Osteoblast (primary cell): ENCODE data around the gene FXYD2. TPM values are rescaled to one million over a fixed set of nuclear protein-coding genes. Genes with fewer than 3 reads are reported as not detected.

ENCODE experiments used
- DNase-seq: peaks from one replicate; pipeline ENCODE4 v3.0.0; 2011; ENCODE audit warnings: low spot score, mixed read lengths; ENCODE audit not compliant: insufficient read length; ENCODE audit errors: missing footprints
- H2AFZ ChIP-seq: 2 replicates; pipeline ENCODE4 v1.6.0; 2011; ENCODE audit warnings: mild to moderate bottlenecking, low read length
- H3K27ac ChIP-seq: 2 replicates; pipeline ENCODE4 v1.5.1; 2011; ENCODE audit warnings: mild to moderate bottlenecking, low read depth, low read length, moderate library complexity
- H3K27me3 ChIP-seq: 2 replicates; pipeline ENCODE4 v1.6.0; 2012; ENCODE audit warnings: mild to moderate bottlenecking, control low read depth, inconsistent platforms, low read length, moderate library complexity; ENCODE audit not compliant: insufficient read depth
- H3K36me3 ChIP-seq: 2 replicates; pipeline ENCODE4 v1.5.1; 2011; ENCODE audit warnings: mild to moderate bottlenecking, low read length, control low read depth, moderate library complexity; ENCODE audit not compliant: insufficient read depth
- H3K4me1 ChIP-seq: 2 replicates; pipeline ENCODE4 v1.5.1; 2011; ENCODE audit warnings: mild to moderate bottlenecking, low read length, control low read depth, moderate library complexity; ENCODE audit not compliant: insufficient read depth
- H3K4me2 ChIP-seq: 2 replicates; pipeline ENCODE4 v1.6.0; 2011; ENCODE audit warnings: mild to moderate bottlenecking, low read length; ENCODE audit not compliant: insufficient read depth
- H3K4me3 ChIP-seq: fragments of 200-600 bp; sonication (generic); 3 replicates; pipeline ENCODE4 v1.5.1; 2012; ENCODE audit warnings: mild to moderate bottlenecking, low read length, inconsistent platforms; ENCODE audit not compliant: insufficient read depth
- H3K79me2 ChIP-seq: 2 replicates; pipeline ENCODE4 v1.6.0; 2012; ENCODE audit warnings: mild to moderate bottlenecking, low read length, control low read depth, inconsistent platforms; ENCODE audit not compliant: insufficient read depth
- H3K9me3 ChIP-seq: 2 replicates; pipeline ENCODE4 v1.5.1; 2011; ENCODE audit warnings: low read depth, low read length, control low read depth
- H4K20me1 ChIP-seq: 2 replicates; pipeline ENCODE4 v1.6.0; 2012; ENCODE audit warnings: mild to moderate bottlenecking, low read length, control low read depth; ENCODE audit not compliant: insufficient read depth
- CTCF ChIP-seq: IDR thresholded peaks from 2 replicates; pipeline ENCODE4 v1.5.1; 2011; ENCODE audit warnings: mild to moderate bottlenecking, low read depth, low read length, moderate library complexity; ENCODE audit errors: extremely low read depth
- total RNA-seq: library from RNA; depleted of rRNA; stranded (reverse); fragments of >200 nt; gene quantifications from 2 replicates; pipeline ENCODE4 v1.2.3, GENCODE V29; 2012

The FXYD2 gene
- total RNA-seq, 1 donor: not detected

GRCh38 chr11:117803896-117804295 is 20.6 kb downstream of the FXYD2 start:
- Histone ChIP-seq H3K27ac (no peak overlapping the region), H2AFZ (no peak overlapping the region), H3K79me2 (no peaks in the 10 kb centered on the region), H3K4me1 (no peaks in the 10 kb centered on the region), H3K9me3 (no peaks in the 10 kb centered on the region), H3K4me2 (no peak overlapping the region), H3K36me3 (no peaks in the 10 kb centered on the region), H4K20me1 (no peaks in the 10 kb centered on the region), H3K4me3 (no peak overlapping the region), H3K27me3 (peaks cover 37% of the 10 kb centered on the region)
- no peak for DNase-seq
- no peak for TF ChIP-seq CTCF

- Histone ChIP-seq H4K20me1 (no peaks in the 10 kb centered on the region), H2AFZ (no peak overlapping the region), H3K79me2 (no peaks in the 10 kb centered on the region), H3K4me2 (no peak overlapping the region), H3K27ac (no peak overlapping the region), H3K27me3 (peaks cover 64% of the 10 kb centered on the region), H3K4me1 (no peaks in the 10 kb centered on the region), H3K36me3 (no peaks in the 10 kb centered on the region), H3K9me3 (no peaks in the 10 kb centered on the region), H3K4me3 (no peak overlapping the region)
- no peak for DNase-seq
- no peak for TF ChIP-seq CTCF
Observed at GRCh38 chr11:117799634-117800033, 24.9 kb downstream of the FXYD2 start.

GRCh38 chr11:117796872-117797529 is 27.5 kb downstream of the FXYD2 start, which contains the start of gene DSCAML1:
Gene DSCAML1 (minus strand): TSS chr11:117797216. CDS start chr11:117797079, 137 bp downstream.
- Histone ChIP-seq H3K4me2 (no peak within 1 kb of the TSS), H2AFZ (no peak within 1 kb of the TSS), H3K79me2 (no peaks in the 10 kb centered on the region), H4K20me1 (no peaks in the 10 kb centered on the region), H3K27me3 (peaks cover 60% of the 10 kb centered on the region), H3K9me3 (no peaks in the 10 kb centered on the region), H3K36me3 (no peaks in the 10 kb centered on the region), H3K4me3 (no peak within 1 kb of the TSS), H3K27ac (no peak within 1 kb of the TSS), H3K4me1 (no peaks in the 10 kb centered on the region)
- TF ChIP-seq CTCF: no peak
- DNase-seq: peak; percentile 88

- peaks cover 55% of the 10 kb centered on the region for H3K27me3 ChIP-seq
- H4K20me1 ChIP-seq: no peaks in the 10 kb centered on the region
- no peak overlapping the region for H3K27ac ChIP-seq
- H3K79me2 ChIP-seq: no peaks in the 10 kb centered on the region
- no peak overlapping the region for H2AFZ ChIP-seq
- no peak overlapping the region for H3K4me3 ChIP-seq
- DNase-seq: peak; percentile 76
- no peaks in the 10 kb centered on the region for H3K9me3 ChIP-seq
- TF ChIP-seq CTCF: no peak
- no peaks in the 10 kb centered on the region for H3K36me3 ChIP-seq
- no peak overlapping the region for H3K4me2 ChIP-seq
- no peaks in the 10 kb centered on the region for H3K4me1 ChIP-seq
Observed at GRCh38 chr11:117796456-117796871, 28.1 kb downstream of the FXYD2 start.
